NCI-H2081 treated with DMSO at 0.1 percent for 48 hours (cell line): ENCODE results near the gene CADM2.
"Not testable (repeated sequence)": the region's sequence is repeated elsewhere in the genome, so short reads cannot be mapped to it uniquely, and the experiment has no call there.

ENCODE experiments used
- DNase-seq: peaks from one replicate; lab custom pipeline; 2025; lab: John Stamatoyannopoulos, UW

Gene CADM2

DNA sequence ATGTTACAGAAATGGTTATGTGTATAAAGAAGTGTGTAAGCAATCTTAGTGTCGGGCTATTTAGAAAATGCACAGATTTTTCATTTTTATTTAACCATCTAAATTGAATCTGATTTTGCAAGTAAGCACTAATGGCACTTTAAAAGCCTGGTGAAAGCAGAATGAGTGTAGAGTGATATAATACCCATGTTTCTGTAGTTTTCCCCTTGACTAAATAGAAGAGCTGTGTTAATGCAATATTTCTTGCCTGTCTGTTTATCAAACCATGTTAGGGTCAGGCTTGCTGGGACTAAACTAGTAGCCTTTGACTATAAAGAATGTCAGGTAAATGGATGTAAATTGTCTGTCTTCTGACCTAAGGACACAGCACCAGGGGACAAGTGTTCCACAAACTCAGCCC lies 714.0 kb downstream of the CADM2 start:
- no peak for DNase-seq

DNA sequence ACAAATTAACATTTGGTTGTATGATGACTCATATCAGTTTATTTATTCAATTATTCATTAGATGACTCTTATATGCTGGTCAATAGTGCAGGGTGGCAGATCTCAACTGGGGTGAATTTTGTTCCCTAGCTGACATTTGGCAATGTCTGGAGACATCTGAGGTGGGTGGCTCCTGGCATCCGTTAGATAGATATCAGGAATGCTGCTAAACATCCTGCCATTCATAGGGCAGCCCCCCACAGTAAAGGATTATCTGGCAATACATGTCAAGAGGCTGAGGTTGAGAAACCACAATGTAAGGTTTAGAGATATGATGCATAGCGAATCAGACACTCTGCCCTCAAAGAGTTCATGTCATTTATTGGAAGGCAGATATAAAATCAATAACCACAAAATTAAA lies 719.9 kb downstream of the CADM2 start:
- no peak for DNase-seq

- no peak for DNase-seq
Measured at GRCh38 chr3:85681906-85682305, 723.1 kb downstream of the CADM2 start.

GRCh38 chr3:85691196-85691595 lies 732.4 kb downstream of the CADM2 start:
- no peak for DNase-seq

DNA sequence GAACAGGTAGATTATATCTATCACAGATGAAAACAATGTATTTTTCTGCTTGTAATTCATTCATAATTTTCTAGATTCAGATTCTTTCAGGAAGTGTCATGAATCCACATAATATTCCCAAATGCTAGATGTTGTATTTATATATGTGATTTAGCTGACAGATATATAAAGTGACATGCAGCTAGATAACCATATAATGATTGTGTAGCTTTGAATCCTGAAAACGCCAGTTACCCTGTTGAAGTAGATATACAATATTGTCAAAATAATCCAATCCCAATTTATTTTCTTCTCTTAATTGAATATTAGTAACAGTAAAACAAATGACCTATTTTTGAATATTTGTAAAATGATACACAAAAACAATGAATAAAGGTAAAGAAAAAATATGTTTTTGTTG lies 738.4 kb downstream of the CADM2 start:
- DNase-seq, result no peak

- no peak for DNase-seq
Measured at GRCh38 chr3:85706130-85706529, 747.3 kb downstream of the CADM2 start.

- DNase-seq, result not testable (repeated sequence)
Measured at GRCh38 chr3:85708325-85708724, 749.5 kb downstream of the CADM2 start.

DNA sequence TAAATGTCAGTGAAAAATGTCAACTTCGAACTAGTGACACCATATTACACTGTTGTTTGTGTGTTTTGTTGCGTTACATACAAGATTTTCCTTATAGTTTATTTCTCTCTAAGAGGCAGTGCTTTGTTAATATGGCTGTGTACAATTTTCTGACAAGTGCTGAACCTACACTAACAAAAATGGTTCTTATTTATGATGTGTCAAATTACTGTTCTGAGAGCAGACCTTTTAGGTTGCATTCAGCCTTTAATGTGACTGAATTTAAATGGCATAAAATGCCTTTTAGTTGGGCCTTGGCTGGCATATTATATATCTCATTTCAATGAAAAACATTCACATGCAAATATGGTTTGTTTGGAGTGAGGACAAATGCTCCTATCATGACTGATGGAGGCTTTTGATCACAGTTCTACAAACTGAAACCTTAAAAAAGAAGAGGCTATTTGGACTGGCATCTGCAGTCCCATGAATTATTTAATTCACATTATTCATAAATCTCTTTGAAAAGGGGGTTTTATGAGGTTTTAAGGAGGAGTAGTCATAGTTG lies 750.6 kb downstream of the CADM2 start:
- peak; percentile 56 for DNase-seq

GRCh38 chr3:85710490-85710889 lies 751.7 kb downstream of the CADM2 start:
- DNase-seq, result no peak

GRCh38 chr3:85721409-85722145 lies 762.8 kb downstream of the CADM2 start:
- DNase-seq, result no peak

GRCh38 chr3:85725809-85726208 lies 767.0 kb downstream of the CADM2 start:
- DNase-seq, result no peak

- DNase-seq, result no peak
Measured at GRCh38 chr3:85726241-85726640, 767.5 kb downstream of the CADM2 start.

- no peak for DNase-seq
Measured at GRCh38 chr3:85737846-85738245, 779.1 kb downstream of the CADM2 start.

- DNase-seq, result no peak
Measured at GRCh38 chr3:85740561-85740960, 781.8 kb downstream of the CADM2 start.

DNA sequence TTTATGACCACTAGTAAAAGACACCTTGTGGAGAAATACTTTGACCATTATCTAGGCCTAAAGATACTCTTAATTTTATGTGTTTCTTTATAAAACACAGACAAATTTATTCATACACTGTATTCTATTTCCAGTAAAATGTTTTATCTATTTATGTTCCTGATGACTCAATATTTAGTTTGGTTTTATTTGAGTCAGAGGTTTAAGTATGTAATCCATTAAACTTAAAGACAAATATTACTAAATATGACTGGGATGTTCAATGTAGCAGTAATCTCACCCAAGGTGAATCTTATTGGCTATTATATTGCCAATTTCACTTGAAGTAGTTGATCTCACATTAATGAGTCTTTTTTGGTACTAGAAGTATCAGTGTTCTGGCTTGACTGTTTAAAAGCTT lies 799.7 kb downstream of the CADM2 start:
- DNase-seq, result no peak

- DNase-seq, result no peak
Measured at GRCh38 chr3:85760342-85760741, 801.6 kb downstream of the CADM2 start.

DNA sequence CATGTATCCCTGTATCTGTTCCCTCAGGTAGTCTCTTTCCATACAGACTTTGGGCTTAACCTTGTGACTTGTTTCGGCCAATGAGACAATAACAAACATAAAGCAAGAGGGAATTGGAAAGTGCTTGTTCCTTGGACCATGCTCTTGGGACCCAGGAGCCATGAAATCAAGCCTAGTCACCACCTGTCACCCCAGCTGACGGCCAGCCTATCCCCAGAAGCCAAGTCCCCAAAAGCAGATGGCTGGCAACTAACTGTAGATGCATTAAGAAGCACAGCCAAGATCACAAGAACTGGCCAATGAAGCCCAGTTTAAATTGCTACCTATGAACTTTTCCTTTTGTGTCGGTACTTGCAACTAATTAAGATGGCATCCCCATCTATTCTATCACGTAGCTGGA lies 822.0 kb downstream of the CADM2 start:
- no peak for DNase-seq

- DNase-seq, result peak; percentile 82
Measured at GRCh38 chr3:85781806-85782205, 823.0 kb downstream of the CADM2 start.

DNA sequence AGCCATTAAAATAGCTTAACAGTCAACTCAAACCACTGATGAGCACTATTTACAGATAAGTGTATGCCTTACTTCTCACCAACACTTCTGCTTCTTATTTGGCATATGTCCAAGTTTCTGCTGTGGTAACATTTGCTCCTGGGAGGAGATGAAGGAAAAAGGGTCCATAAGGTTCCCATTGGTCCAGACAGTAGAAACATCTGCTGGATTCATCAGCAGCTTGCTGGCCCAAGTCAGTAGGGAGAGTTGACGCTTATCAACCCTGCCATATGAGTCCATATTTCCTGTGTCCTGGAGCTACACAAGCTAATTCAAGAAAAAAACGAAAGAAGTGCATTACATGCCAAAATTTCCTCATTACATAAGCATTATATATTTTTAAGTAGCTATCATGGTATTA lies 824.5 kb downstream of the CADM2 start:
- DNase-seq, result no peak

GRCh38 chr3:85785766-85786165 lies 827.0 kb downstream of the CADM2 start:
- DNase-seq, result no peak

GRCh38 chr3:85790445-85791030 lies 831.7 kb downstream of the CADM2 start:
- DNase-seq, result no peak

DNA sequence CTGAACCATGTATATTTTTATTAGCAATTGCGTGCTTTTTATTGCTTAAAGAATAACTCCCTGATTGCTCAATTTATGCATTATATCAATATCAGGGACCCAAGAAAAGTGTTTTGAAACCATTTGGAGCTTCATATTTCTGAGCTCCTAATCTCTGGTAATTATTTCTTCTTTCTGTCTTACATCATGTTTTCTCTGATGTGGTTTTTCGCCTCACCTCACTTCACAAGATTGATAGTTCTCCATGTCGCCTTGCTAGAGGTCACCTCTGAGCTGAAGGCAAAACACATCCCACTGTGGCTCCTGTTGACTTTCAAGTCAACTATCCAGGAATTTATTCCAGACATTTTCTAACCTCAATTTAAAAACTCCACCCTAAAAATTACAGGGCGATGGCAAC lies 837.4 kb downstream of the CADM2 start:
- no peak for DNase-seq

DNA sequence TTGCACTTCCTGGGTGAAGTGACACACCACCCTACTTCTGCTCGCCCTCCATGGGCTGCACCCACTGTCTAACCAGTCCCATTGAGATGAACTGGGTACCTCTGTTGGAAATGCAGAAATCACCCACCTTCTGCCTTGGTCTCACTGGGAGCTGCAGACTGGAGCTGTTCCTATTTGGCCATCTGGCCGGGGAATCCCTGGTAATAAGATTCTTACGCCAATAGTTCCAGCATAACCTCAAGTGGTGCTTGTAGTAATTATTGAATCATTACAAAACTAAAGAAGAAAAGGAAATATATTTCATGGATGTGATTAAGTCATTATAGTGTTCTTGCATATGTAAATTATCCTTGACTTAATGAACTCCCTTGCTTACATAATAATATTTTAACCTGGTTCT lies 841.9 kb downstream of the CADM2 start:
- DNase-seq, result no peak

DNA sequence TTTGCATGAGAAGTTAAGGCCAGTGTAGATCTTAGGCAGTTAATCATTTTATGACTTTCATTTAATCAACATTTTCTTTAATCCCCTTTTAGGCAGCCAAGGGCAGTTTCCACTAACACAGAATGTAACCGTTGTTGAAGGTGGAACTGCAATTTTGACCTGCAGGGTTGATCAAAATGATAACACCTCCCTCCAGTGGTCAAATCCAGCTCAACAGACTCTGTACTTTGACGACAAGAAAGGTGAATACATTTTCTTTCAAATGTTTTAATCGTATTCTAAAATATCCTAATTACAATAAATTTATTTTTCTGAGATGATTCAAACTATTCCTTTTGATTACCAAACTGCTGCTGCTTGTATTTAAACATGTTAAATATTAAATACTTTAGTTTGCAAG lies 843.2 kb downstream of the CADM2 start:
- no peak for DNase-seq
